Measurements from ENCODE around the gene ROPN1. TPM values are rescaled to one million over a fixed set of nuclear protein-coding genes. Genes with fewer than 3 reads are reported as not detected.
"Not testable (repeated sequence)": the region's sequence is repeated elsewhere in the genome, so short reads cannot be mapped to it uniquely, and the experiment has no call there.

ROPN1 gene
- total RNA-seq, 1 experiment from 2014 or later = not detected

DNA sequence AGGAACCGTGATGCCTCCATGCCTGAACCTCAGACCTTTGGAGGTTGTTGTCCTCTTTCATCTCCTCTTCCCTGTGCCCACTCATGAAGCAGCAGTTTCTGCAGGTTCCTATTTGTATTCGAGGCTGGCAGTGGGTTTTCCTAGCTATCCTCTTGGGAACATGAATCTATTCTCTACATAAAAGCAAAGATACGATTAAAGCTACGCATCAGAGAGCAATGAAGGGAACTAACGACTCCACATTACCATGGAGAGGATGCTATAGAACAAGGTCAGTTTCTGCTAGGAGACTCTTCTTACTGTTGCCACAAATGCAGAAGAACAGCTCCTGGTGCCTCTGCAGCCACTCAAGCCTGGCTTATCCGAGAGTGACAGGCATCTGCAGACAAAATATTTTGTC is 9.4 kb upstream of the ROPN1 start:
- CTCF ChIA-PET; H3K4me2 ChIP-seq (ENCODE audit: low read length); DNase-seq (ENCODE audit: low read depth, low spot score); H3K36me3 ChIP-seq (ENCODE audit: control insufficient read depth in 1 of 2, insufficient read depth in 2 of 2, low read length in 2 of 2); H3K4me3 ChIP-seq (replicated peaks in 1 of 2; ENCODE audit: low read depth in 1 of 2, low read length in 2 of 2); POLR2A ChIA-PET; H4K20me1 ChIP-seq (ENCODE audit: insufficient read depth); H3K9me3 ChIP-seq (ENCODE audit: control insufficient read depth in 1 of 2, insufficient read depth in 1 of 2, low read depth in 1 of 2, low read length in 2 of 2); H2AFZ ChIP-seq (ENCODE audit: low read depth, low read length, poor library complexity, severe bottlenecking); H3K79me2 ChIP-seq (ENCODE audit: insufficient read depth, low read length); ATAC-seq; RAD21 ChIA-PET (ENCODE audit: low non-redundant PET in 1 of 2, low total read pairs in 2 of 2, uncharacterized antibody in 2 of 2, unreplicated experiment in 2 of 2); H3K9me2 ChIP-seq (ENCODE audit: insufficient read depth); H3K27ac ChIP-seq (ENCODE audit: low read depth, low read length); H3K9ac ChIP-seq (ENCODE audit: low read length); BruUV-seq (replicated peaks); H3K4me1 ChIP-seq (ENCODE audit: control insufficient read depth in 1 of 2, insufficient read depth in 2 of 2, low read length in 2 of 2); intact Hi-C loops (cut with micrococcal nuclease): not testable (repeated sequence)
- peaks cover 49% of the 10 kb centered on the region for H3K27me3 ChIP-seq (ENCODE audit: insufficient read depth, low read length)

DNA sequence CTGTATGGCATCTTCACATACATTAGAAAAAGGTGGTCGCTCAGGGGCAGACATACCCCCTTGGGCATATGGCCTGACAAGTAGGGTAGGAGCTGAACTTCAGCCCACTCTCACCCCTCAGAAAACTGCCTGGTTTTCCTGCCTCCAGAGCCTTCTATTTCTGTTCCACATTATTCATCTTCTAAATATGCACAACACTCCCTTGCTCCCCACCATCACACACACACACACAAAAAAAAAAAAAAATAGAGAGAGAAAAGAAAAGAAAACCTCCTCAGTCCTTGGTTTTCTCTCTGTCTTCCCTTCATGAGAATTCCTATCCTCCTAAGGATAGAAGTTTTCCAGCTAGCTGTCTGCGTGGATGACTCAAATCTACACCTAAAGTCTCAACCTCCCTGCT is 5.6 kb upstream of the ROPN1 start:
- no peaks in the 10 kb centered on the region for H3K9me3 ChIP-seq (ENCODE audit: control insufficient read depth in 1 of 2, insufficient read depth in 1 of 2, low read depth in 1 of 2, low read length in 2 of 2)
- POLR2A ChIA-PET = no interaction called here
- no TSS peak for BruUV-seq (replicated peaks)
- peaks cover 37% of the 10 kb centered on the region for H3K27me3 ChIP-seq (ENCODE audit: insufficient read depth, low read length)
- no peaks in the 10 kb centered on the region for H4K20me1 ChIP-seq (ENCODE audit: insufficient read depth)
- no peaks in the 10 kb centered on the region for H3K9me2 ChIP-seq (ENCODE audit: insufficient read depth)
- no peak overlapping the region for H3K27ac ChIP-seq (ENCODE audit: low read depth, low read length)
- H3K79me2 ChIP-seq (ENCODE audit: insufficient read depth, low read length) = no peaks in the 10 kb centered on the region
- H3K4me2 ChIP-seq (ENCODE audit: low read length) = no peak overlapping the region
- ATAC-seq (no peak), DNase-seq (ENCODE audit: low read depth, low spot score) (no peak)
- no peaks in the 10 kb centered on the region for H3K36me3 ChIP-seq (ENCODE audit: control insufficient read depth in 1 of 2, insufficient read depth in 2 of 2, low read length in 2 of 2)
- H3K9ac ChIP-seq (ENCODE audit: low read length) = no peak overlapping the region
- CTCF ChIA-PET = no interaction called here
- TF ChIP-seq EZH2phosphoT487 (IDR thresholded peaks at IDR 0.05; ENCODE audit: borderline replicate concordance) (no peak), SP1 (IDR thresholded peaks at IDR 0.05; ENCODE audit: low read depth) (no peak), CBX3 (IDR thresholded peaks at IDR 0.05; ENCODE audit: low read depth) (no peak), CEBPB (IDR thresholded peaks at IDR 0.05; ENCODE audit: low read depth) (no peak), FOSL1 (IDR thresholded peaks at IDR 0.05; ENCODE audit: low read depth) (no peak), SRF (IDR thresholded peaks at IDR 0.05; ENCODE audit: low read depth) (no peak), ATF3 (IDR thresholded peaks at IDR 0.05) (no peak), POLR2AphosphoS5 (IDR thresholded peaks at IDR 0.05; ENCODE audit: low read depth, low read length) (no peak), EZH2 (IDR thresholded peaks at IDR 0.05) (no peak), YY1 (IDR thresholded peaks at IDR 0.05; ENCODE audit: extremely low read depth, insufficient replicate concordance, low read depth, low read length) (no peak), POLR2A (IDR thresholded peaks at IDR 0.05; ENCODE audit: borderline replicate concordance, extremely low read depth, insufficient read depth, insufficient read length) (no peak)
- TF ChIP-seq, protein P1, sequence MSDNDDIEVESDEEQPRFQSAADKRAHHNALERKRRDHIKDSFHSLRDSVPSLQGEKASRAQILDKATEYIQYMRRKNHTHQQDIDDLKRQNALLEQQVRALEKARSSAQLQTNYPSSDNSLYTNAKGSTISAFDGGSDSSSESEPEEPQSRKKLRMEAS (IDR thresholded peaks at IDR 0.05) = no peak
- TF ChIP-seq, protein P2, sequence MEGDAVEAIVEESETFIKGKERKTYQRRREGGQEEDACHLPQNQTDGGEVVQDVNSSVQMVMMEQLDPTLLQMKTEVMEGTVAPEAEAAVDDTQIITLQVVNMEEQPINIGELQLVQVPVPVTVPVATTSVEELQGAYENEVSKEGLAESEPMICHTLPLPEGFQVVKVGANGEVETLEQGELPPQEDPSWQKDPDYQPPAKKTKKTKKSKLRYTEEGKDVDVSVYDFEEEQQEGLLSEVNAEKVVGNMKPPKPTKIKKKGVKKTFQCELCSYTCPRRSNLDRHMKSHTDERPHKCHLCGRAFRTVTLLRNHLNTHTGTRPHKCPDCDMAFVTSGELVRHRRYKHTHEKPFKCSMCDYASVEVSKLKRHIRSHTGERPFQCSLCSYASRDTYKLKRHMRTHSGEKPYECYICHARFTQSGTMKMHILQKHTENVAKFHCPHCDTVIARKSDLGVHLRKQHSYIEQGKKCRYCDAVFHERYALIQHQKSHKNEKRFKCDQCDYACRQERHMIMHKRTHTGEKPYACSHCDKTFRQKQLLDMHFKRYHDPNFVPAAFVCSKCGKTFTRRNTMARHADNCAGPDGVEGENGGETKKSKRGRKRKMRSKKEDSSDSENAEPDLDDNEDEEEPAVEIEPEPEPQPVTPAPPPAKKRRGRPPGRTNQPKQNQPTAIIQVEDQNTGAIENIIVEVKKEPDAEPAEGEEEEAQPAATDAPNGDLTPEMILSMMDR (IDR thresholded peaks at IDR 0.05 in 2 of 3, conservative IDR thresholded peaks at IDR 0.05 in 1 of 3; ENCODE audit: borderline replicate concordance in 1 of 3, insufficient read depth in 1 of 3, low read depth in 2 of 3, low read length in 2 of 3) = no peak
- H3K4me1 ChIP-seq (ENCODE audit: control insufficient read depth in 1 of 2, insufficient read depth in 2 of 2, low read length in 2 of 2) = no peaks in the 10 kb centered on the region
- no peak overlapping the region for H3K4me3 ChIP-seq (replicated peaks in 1 of 2; ENCODE audit: low read depth in 1 of 2, low read length in 2 of 2)
- intact Hi-C loops (cut with micrococcal nuclease) = no loop called here
- RAD21 ChIA-PET (ENCODE audit: low non-redundant PET in 1 of 2, low total read pairs in 2 of 2, uncharacterized antibody in 2 of 2, unreplicated experiment in 2 of 2) = no interaction called here
- no peak overlapping the region for H2AFZ ChIP-seq (ENCODE audit: low read depth, low read length, poor library complexity, severe bottlenecking)
